GM12801 (cell line): Measurements from ENCODE around the gene MPEG1.

Experiments used
- CTCF ChIP-seq: IDR thresholded peaks from one replicate; pipeline ENCODE4 v1.5.1; 2011; ENCODE audit warnings: control low read depth; ENCODE audit not compliant: insufficient read length; ENCODE audit errors: extremely low read depth

MPEG1 gene

DNA sequence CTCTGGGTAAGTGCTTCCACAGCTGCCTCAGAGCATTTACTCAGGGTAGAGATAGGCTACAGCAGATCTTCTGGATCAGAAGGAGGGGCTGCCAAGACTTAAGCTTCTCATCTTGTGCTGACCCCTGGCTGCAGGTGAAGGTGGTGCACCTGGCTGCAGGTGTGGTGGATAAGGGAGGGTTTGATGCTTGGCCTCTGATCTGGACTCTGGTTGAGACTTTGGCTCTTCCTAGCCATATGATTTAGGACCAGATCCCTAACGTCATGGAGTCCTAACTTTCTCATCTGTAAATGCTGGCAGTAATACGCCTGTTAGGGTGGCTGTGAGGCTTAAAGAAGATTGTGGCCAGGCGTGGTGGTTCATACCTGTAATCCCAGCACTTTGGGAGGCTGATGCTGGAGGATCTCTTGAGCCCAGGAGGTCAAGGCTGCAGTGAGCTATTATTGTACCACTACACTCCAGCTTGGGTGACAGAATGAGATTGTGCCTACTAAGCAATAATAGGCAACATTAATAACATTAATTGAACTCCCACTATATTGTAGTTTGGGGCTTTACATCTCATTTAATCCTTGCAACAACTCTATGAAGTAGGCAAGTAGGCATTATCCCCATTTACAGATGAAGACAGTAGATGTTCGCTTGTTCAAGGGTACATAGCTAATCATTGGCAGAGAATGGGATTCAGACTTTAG lies 30.1 kb downstream of the MPEG1 start:
- no peak for TF ChIP-seq CTCF

DNA sequence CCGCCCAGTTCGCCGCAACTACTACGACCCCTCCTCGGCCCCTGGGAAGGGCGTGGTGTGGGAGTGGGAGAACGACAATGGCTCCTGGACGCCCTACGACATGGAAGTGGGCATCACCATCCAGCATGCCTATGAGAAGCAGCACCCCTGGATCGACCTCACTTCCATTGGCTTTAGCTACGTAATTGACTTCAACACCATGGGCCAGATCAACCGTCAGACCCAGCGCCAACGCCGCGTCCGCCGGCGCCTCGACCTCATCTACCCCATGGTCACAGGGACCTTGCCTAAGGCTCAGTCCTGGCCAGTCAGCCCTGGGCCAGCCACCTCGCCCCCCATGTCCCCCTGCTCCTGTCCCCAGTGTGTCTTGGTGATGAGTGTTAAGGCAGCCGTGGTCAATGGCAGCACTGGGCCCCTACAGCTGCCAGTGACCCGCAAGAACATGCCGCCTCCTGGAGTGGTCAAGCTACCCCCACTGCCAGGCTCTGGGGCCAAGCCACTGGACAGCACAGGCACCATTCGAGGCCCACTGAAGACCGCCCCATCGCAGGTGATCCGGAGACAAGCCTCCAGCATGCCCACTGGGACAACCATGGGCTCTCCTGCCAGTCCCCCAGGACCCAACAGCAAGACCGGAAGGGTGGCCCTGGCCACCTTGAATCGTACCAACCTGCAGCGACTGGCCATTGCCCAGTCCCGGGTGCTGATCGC lies 30.8 kb downstream of the MPEG1 start:
- no peak for TF ChIP-seq CTCF

DNA sequence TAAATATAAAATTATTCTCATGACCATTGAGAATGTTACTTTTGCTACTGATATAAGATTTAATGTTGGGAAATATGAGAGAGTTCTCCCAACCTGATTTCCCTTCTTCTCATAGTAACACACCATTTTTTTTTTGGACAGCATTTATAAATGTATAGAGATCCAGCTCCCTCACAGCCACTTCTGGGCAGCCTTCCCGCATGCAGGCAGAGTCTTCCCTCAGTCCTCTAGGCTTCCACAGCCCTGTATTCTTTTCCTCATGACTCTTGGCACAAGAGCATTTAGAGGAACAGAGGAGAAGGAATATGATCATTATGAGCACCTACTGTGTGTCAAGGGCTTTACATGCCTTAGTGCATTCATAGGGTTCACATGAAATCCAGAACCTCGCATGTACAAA lies 31.8 kb downstream of the MPEG1 start:
- TF ChIP-seq CTCF = no peak

DNA sequence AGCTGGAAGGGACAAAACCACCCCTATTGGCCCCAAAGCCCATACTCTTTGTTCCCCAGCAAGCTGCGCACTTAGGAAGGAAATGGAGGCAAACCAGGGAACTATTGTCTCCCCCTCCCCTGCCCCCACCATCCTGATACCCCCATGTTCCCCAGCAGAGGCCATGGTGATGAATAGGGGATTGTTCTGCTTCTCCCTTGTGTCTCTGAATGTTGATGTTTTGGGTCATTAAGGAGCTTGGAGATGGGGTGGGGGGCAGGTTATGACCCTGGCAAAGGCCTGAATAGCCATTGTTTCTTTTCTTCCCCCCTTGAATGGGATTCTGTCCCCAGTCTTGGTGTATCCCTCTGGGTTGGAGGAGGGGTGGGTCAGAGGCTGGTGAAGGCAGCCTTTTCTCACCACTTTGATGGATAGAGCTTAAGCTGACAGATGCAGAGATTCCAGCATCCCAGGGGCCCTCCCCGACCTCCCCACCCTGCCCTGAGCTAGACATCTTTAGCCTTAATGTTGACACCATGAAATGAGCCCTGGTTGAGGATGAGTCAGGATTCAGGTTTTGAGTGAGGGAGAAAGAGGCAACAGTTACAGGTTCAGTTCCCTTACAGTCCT lies 32.5 kb downstream of the MPEG1 start:
- TF ChIP-seq CTCF = no peak

DNA sequence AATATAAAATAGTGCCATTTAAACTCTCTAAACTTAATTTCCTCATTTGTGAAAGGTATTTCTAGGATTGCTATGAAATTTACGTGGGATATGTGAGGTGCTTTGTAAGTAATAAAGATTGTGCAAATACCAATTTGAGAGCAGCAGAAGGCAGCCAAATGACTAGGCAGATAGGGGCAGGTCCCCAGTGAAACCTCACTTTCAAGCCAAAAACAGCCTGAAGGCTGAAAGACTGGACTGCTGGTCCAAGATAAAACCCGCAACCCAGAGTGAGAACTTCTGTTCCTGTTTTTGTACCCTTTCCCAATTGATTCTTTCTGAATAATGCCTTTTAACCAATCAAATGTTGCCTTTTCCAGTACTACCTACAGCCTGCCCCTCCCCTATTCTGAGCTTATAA lies 33.6 kb downstream of the MPEG1 start:
- TF ChIP-seq CTCF = no peak

DNA sequence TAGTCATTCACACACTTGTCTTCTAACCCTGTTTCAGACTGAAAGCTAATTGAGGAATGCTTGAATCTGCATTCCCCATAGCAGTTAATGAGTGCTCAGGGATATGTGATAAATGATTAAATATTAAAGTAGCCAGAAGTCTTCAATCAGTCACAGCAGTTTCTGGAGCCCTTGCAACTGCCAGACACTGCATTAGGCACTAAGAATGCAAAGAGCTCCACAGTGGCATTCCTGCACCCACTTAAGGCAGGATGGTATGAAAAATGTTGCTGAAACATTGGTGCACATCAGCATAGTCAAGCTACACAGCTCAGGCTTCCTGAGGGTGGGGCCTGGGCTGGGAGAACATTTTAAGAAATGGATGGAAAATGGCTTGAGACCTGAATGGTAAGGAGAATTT lies 34.3 kb downstream of the MPEG1 start:
- no peak for TF ChIP-seq CTCF

DNA sequence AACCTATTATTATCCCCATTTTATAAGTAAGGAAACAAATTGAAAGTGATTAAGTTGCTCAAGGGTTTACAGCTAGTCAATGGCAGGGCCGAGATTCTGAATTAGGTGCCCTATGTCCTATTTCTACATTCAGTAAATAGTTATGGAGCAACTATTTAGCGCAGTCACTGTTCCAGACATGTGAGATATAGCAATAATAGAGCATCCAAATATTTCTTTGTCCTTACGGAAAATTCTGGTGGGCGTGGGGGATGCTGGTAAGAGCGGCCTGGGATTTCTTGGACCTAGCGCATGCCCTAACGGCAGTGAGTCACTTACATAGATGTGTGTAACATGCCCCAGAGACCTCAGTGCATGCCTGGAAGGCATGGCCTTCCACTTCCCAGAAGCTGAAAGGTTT lies 36.4 kb downstream of the MPEG1 start:
- no peak for TF ChIP-seq CTCF
